Lower lobe of right lung (tissue), 2 donors: ENCODE measurements around the gene DNLZ. TPM values are rescaled to one million over a fixed set of nuclear protein-coding genes. Genes with fewer than 3 reads are reported as not detected.
"Not testable (repeated sequence)": the region's sequence is repeated elsewhere in the genome, so short reads cannot be mapped to it uniquely, and the experiment has no call there.

Experiments
- ATAC-seq, 2 donors: fragments of 200-7000 bp; cut with Tn5 transposase; one replicate each; pipeline ENCODE4 v1.9.1; 2020 to 2022; ENCODE audit warnings: mild to moderate bottlenecking in 2 of 2, moderate library complexity in 2 of 2
- DNase-seq: peaks from one replicate; pipeline ENCODE4 v3.0.0-alpha.2; 2020
- H3K27ac ChIP-seq: fragments of 200-600 bp; one replicate; pipeline ENCODE4 v1.8.0; 2022
- H3K27me3 ChIP-seq: fragments of 200-600 bp; one replicate; pipeline ENCODE4 v1.8.0; 2022; ENCODE audit warnings: low read depth
- H3K36me3 ChIP-seq: fragments of 200-600 bp; one replicate; pipeline ENCODE4 v1.8.0; 2022; ENCODE audit warnings: mild to moderate bottlenecking
- H3K4me1 ChIP-seq: fragments of 200-600 bp; one replicate; pipeline ENCODE4 v1.8.0; 2022
- H3K4me3 ChIP-seq: fragments of 200-600 bp; one replicate; pipeline ENCODE4 v1.8.0; 2022; ENCODE audit warnings: mild to moderate bottlenecking
- H3K9me3 ChIP-seq: fragments of 200-600 bp; one replicate; pipeline ENCODE4 v1.8.0; 2022
- CTCF ChIP-seq: fragments of 200-600 bp; IDR thresholded peaks from one replicate; pipeline ENCODE4 v1.8.0; 2022; ENCODE audit warnings: antibody characterized with exemption, mild to moderate bottlenecking
- intact Hi-C: fragments of 100-400 bp; cut with DNase I; formaldehyde crosslinking; loops from one replicate; pipeline ENCODE4 v1.11.0; 2022
- total RNA-seq: library from RNA; stranded (reverse); fragmentation: NEBNext Ultra II Directional; extraction: Animal tissue kit (Norgen Biotek cat#: 25700); gene quantifications from one replicate; pipeline ENCODE4 v1.2.1, GENCODE V29; 2021
- donor health status: DM: no; HTN: yes; CAD: no; lungs with severe emphysema.

Gene DNLZ
- total RNA-seq, 1 donor from 2014 or later: 12.9 TPM

GRCh38 chr9:136355616-136356557 lies 7.7 kb downstream of the DNLZ start:
- TF ChIP-seq CTCF: no peak
- Histone ChIP-seq H3K27me3 (no peaks in the 10 kb centered on the region), H3K4me3 (no peak overlapping the region), H3K27ac (no peak overlapping the region), H3K4me1 (peaks cover 17% of the 10 kb centered on the region), H3K9me3 (no peaks in the 10 kb centered on the region), H3K36me3 (peaks cover 10% of the 10 kb centered on the region)
- DNase-seq (no peak), ATAC-seq (no peak)
- intact Hi-C loops: no loop called here

DNA sequence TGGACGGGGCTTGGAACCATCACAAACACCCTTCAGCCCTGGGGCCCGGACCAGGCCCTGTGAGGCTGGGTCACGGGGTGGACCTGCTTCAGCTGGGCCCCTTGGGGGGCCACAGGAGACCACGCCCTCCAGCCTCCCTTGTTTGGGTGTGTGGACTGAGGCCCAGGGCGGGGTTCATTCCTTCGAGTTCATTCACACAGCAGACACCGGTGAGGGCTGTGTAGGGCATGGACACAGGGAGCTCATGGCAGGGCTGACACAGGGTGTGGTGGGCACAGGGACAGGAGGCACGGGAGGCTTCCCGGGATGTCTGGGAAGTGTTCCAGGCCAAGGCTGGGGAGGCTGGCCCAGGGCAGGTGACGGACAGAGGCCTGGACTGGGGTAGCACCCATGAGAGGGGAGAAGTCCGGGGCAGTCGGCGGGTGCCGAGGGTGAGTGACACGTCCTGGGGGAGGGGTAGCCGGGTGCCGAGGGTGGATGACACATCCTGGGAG lies 8.9 kb downstream of the DNLZ start:
- no peaks in the 10 kb centered on the region for H3K9me3 ChIP-seq
- no peak for TF ChIP-seq CTCF
- H3K36me3 ChIP-seq: peaks cover 13% of the 10 kb centered on the region
- no peaks in the 10 kb centered on the region for H3K27me3 ChIP-seq
- H3K4me3 ChIP-seq: no peak overlapping the region
- H3K4me1 ChIP-seq: peaks cover 17% of the 10 kb centered on the region
- peak overlapping the region; percentile 18 for H3K27ac ChIP-seq
- intact Hi-C loops: no loop called here
- DNase-seq (no peak), ATAC-seq (peak in 1 of 2 donors; percentile 13)

DNA sequence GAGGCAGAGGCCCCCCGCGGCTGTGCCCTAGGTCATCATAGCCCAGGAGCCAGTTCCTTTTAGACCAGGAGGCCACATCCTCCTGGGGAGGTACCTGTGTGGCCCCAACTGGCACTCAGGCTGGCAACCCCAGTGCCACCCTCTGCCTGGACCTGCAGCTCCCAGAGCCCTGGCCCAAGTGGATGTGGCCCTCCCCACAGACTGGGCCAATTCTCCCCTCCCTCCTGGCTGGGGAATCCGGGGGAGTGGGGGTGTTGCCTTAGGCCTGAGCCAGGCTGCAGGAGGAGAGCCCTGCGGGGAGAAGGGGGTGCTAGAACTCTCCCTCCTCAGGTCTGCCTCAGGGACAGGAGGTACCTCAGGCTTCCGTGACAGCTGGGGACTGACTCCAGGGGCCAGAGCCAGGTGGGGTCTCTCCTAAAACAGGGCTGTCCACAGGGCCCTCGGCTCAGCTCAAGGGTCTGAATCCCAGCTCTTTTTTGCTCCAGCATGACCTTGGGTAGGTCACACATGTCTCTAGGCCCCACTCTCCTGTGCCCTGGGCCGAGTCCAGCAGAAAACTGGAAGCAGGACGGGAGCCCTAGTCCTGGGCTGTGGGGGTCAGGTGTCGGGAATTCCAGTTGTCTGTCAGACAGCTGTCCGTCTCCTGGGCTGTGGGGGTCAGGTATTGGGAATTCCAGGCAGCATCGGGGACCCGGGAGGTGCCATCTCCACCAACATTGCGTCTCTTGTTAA lies 9.6 kb downstream of the DNLZ start:
- H3K27me3 ChIP-seq: no peaks in the 10 kb centered on the region
- no peak for TF ChIP-seq CTCF
- no peak overlapping the region for H3K4me3 ChIP-seq
- H3K27ac ChIP-seq: peak overlapping the region; percentile 24
- no peak for DNase-seq
- peaks cover 17% of the 10 kb centered on the region for H3K4me1 ChIP-seq
- no peaks in the 10 kb centered on the region for H3K9me3 ChIP-seq
- H3K36me3 ChIP-seq: peaks cover 14% of the 10 kb centered on the region
- intact Hi-C loops: no loop called here
- no peak for ATAC-seq

DNA sequence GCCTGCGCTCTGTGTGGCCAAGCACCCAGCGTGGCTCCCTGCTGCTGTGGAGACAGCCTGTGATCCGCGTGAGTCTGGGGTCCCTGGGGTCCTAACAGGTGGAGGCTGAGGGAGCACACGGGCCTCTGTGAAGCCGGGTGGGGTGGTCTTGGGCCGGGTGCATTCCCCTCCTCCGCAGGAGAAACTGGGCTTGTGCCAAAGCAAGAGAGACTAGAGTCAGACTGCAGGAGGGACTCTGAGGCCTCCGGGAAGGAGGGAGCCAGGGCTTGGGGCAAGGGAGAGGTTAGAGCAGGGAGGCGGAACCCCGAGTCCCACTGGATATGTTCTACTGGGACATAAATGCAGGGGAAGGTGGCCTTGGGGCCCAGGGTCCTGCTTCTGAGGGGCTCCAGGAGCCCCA lies 10.5 kb downstream of the DNLZ start:
- intact Hi-C loops: no loop called here
- Histone ChIP-seq H3K27me3 (no peaks in the 10 kb centered on the region), H3K36me3 (peaks cover 11% of the 10 kb centered on the region), H3K9me3 (no peaks in the 10 kb centered on the region), H3K4me3 (no peak overlapping the region), H3K4me1 (peaks cover 17% of the 10 kb centered on the region), H3K27ac (no peak overlapping the region)
- DNase-seq (no peak), ATAC-seq (no peak)
- no peak for TF ChIP-seq CTCF

DNA sequence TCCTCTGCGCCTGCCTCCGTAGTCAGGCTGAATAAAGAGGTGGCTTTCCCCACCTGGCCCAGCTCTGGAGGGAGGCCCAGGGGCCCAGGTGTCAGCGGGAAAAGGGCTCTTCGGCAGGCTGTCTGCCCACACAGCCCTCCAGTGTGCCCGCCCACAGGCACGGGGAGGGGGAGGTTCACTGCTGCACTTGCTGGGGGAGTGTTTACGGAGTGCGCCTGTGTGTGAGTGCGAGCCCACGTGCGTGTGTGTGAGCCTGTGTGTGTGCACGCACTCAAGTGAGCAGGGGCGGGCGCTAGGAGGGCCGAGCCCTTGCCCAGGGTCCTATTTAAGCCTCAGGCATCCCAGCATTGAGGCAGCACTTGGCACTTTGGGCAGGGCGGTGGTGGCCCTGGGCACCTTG lies 10.9 kb downstream of the DNLZ start:
- peak; percentile 68 for DNase-seq
- Histone ChIP-seq H3K27ac (no peak overlapping the region), H3K4me1 (peaks cover 19% of the 10 kb centered on the region), H3K9me3 (no peaks in the 10 kb centered on the region), H3K36me3 (peaks cover 7% of the 10 kb centered on the region), H3K4me3 (no peak overlapping the region), H3K27me3 (no peaks in the 10 kb centered on the region)
- no peak for TF ChIP-seq CTCF
- intact Hi-C loops: no loop called here
- peak; percentile 69 to 70 for ATAC-seq

GRCh38 chr9:136351868-136352267 lies 11.7 kb downstream of the DNLZ start:
- ATAC-seq, H3K27ac ChIP-seq, H3K9me3 ChIP-seq, H3K36me3 ChIP-seq, DNase-seq, H3K27me3 ChIP-seq, intact Hi-C loops, H3K4me3 ChIP-seq: not testable (repeated sequence)
- H3K4me1 ChIP-seq: peaks cover 27% of the 10 kb centered on the region
